Measurements from ENCODE around the gene NPPB. TPM values are rescaled to one million over a fixed set of nuclear protein-coding genes. Genes with fewer than 3 reads are reported as not detected.

NPPB gene
- total RNA-seq, 1 donor from 2014 or later = not detected

DNA sequence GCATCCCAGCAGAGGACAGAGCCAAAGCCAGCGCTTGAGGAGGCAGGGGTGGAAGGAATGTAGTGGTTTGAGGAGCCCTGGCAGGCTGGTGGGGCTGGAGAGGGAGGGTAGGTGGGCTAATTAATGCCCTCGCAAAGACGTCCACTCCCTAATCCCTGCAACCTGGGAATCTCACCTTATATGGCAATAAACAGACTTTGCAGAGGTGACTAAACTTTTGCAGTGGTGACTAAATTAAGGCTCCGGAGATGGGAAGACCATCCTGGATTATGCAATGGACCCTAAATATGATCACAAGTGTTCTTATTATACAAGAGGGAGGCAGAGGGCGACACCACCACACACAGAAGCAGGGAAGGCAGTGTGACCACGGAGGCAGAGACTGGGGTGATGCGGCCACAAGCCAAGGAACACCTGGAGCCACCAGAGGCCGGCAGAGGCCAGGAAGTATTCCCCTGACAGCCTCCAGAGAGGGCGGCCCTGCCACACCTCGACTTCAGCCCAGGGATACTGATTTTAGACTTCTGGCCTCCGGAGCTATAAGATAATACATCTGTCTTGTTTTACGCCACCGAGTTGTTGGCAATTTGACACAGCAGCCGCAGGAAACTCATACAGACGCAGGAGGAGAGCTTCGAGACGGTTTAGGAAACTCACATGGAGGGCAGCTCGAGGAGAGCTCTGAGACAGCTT, 23.1 kb upstream of the NPPB start:
- intact Hi-C loops (cut with micrococcal nuclease) = no loop called here

- intact Hi-C loops (cut with micrococcal nuclease) = no loop called here
These were observed 22.4 kb upstream of the NPPB start for GRCh38 chr1:11880911-11881748.

GRCh38 chr1:11880181-11880575, 21.4 kb upstream of the NPPB start:
- intact Hi-C loops (cut with micrococcal nuclease) = no loop called here

GRCh38 chr1:11879311-11880180, 20.8 kb upstream of the NPPB start:
- intact Hi-C loops (cut with micrococcal nuclease) = no loop called here

GRCh38 chr1:11878891-11879190, 20.1 kb upstream of the NPPB start:
- intact Hi-C loops (cut with micrococcal nuclease) = no loop called here

- intact Hi-C loops (cut with micrococcal nuclease) = no loop called here
These were observed 19.5 kb upstream of the NPPB start for GRCh38 chr1:11878081-11878890.

GRCh38 chr1:11877074-11877473, 18.3 kb upstream of the NPPB start:
- intact Hi-C loops (cut with micrococcal nuclease) = no loop called here

- intact Hi-C loops (cut with micrococcal nuclease) = no loop called here
These were observed 16.3 kb upstream of the NPPB start for GRCh38 chr1:11875094-11875493.

DNA sequence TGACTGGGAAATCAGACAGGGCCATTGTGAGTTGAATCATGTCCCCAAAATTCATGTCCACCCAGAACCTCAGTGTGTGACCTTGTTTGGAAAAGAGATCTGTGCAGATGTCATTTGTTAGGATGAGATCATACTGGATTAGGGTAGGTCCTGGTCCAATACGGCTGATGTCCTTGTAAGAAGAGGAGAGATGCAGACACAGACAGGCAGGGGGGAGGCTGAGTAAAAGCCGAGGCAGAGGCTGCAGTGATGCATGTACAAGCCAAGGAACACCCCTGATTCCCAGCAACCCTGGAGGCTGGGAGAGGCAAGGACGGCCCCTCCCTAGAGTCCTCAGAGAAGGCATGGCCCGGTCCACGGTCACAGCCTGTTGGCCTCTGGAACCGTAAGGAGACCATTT, 15.9 kb upstream of the NPPB start:
- intact Hi-C loops (cut with micrococcal nuclease) = no loop called here

DNA sequence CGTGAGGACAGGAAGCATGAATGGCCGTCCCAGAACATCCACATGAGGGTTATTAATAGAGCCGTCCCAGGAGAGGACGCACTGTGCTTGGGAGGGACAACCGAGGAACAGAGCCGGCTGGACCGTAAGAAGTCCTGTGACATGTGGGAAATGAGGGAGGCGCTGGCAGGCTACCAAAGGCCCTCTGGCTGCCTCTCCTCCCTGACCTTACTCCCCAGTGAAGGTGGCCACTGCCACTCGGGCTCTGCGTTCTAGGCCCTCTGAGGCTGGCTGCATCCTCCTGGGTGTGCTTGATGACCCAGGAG, 15.5 kb upstream of the NPPB start:
- intact Hi-C loops (cut with micrococcal nuclease) = no loop called here

DNA sequence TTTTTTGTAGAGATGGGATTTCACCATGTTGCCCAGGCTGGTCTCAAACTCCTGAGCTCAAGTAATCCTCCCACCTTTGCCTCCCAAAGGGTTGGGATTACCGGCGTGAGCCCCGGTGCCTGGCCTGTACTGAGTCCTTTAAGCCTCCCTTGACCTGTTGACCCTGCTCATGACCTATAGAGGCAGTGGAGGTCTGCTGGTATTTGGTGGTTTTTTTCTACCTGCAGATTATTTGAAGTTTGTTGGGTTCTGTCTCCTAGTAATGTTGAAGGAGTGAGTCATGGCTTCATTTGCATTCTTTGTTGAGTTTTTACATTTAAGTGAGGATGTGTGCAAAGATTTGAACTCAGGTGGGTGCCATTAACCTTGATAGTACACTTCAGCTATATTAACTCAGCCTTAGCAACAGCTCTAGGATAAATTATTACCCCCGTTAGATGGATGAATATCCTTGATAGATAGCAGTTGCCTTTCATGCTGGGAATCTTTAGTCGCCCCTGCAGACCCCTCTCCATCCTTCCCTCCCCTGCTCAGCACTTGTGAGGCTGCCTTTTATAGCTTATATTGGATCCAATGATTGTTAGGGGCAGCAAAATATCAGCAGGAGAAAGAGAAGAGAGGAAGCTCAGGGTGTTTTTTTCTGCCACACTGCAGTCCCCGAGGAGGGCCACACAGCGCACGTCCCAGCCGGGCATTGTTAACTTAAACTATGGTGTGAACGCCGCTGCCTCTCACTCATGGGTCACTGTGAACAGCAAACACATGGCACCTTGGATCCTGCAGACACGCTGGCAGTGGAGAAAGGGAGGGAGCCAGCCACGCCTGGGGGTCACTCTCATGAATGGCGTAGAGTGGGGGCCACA, 14.9 kb upstream of the NPPB start:
- intact Hi-C loops (cut with micrococcal nuclease) = no loop called here

- intact Hi-C loops (cut with micrococcal nuclease) = no loop called here
These were observed 13.8 kb upstream of the NPPB start for GRCh38 chr1:11872545-11872944.

DNA sequence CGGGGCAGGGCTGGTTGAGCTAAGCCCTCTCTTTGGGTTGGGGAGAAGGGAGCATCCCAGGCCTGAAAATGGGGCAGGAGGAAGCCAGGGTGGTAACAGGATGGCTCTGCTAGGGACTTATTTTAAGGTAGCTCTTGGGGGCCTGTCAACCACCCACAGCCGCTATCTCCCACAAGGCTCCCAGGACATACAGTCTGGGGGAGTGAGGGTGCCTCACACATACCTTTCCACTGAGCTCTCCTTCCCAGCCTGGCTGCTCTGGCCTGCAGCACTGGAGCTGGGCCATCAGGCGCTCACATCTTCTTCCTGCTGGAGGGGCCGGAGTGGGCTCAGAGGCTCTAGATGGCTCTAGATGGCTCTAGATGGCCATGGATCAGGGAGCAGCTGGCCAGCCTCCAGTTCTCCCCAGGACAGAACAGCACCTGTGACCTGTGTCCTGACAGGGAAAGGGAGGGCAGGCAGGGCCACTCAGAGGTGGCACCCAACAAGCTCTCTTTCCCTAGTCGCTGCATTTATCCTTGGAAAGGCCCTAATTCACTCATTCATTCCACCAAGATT, 11.0 kb upstream of the NPPB start:
- intact Hi-C loops (cut with micrococcal nuclease) = no loop called here

GRCh38 chr1:11869104-11869503, 10.4 kb upstream of the NPPB start:
- intact Hi-C loops (cut with micrococcal nuclease) = no loop called here

GRCh38 chr1:11868331-11868980, 9.7 kb upstream of the NPPB start:
- intact Hi-C loops (cut with micrococcal nuclease) = no loop called here

- intact Hi-C loops (cut with micrococcal nuclease) = no loop called here
These were observed 4.1 kb upstream of the NPPB start for GRCh38 chr1:11862890-11863289.

GRCh38 chr1:11860587-11860986, 1.8 kb upstream of the NPPB start:
- intact Hi-C loops (cut with micrococcal nuclease) = no loop called here

- intact Hi-C loops (cut with micrococcal nuclease) = no loop called here
These were observed 1.3 kb upstream of the NPPB start for GRCh38 chr1:11860083-11860482.

Data from T-helper 1 cell treated with Interleukin-12 subunit alpha and Interleukin-12 subunit beta and Interleukin-4 antibody, amounts not matched to agents 30 ng/mL and 1 ng/mL, for 36 hours (primary cell).